ENCODE data around the gene SGMS1.
"Not testable (repeated sequence)": the region's sequence is repeated elsewhere in the genome, so short reads cannot be mapped to it uniquely, and the experiment has no call there.

DNA sequence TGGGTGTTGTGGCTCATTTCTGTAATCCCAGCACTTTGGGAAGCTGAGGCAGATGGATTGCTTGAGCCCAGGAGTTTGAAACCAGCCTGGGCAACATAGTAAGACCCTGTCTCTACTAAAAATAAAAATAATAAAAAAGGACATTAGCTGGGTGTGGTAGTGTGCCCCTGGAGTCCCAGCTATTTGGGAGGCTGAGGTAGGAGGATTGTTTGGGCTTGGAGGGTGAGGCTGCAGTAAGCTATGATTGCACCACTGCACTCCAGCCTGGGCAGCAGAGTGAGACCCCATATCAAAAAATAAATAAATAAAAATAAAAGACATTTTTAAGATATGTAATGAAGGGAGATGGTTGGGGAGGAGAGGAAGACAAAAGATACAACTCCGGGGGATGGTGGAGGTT lies 23.6 kb upstream of the SGMS1 start:
- TF ChIP-seq POLR2AphosphoS5 (IDR thresholded peaks at IDR 0.05); EP300 (conservative IDR thresholded peaks at IDR 0.05; ENCODE audit: poor library complexity, severe bottlenecking); SMC3 (conservative IDR thresholded peaks at IDR 0.05; ENCODE audit: poor library complexity): not testable (repeated sequence)
- TF ChIP-seq, protein P1, sequence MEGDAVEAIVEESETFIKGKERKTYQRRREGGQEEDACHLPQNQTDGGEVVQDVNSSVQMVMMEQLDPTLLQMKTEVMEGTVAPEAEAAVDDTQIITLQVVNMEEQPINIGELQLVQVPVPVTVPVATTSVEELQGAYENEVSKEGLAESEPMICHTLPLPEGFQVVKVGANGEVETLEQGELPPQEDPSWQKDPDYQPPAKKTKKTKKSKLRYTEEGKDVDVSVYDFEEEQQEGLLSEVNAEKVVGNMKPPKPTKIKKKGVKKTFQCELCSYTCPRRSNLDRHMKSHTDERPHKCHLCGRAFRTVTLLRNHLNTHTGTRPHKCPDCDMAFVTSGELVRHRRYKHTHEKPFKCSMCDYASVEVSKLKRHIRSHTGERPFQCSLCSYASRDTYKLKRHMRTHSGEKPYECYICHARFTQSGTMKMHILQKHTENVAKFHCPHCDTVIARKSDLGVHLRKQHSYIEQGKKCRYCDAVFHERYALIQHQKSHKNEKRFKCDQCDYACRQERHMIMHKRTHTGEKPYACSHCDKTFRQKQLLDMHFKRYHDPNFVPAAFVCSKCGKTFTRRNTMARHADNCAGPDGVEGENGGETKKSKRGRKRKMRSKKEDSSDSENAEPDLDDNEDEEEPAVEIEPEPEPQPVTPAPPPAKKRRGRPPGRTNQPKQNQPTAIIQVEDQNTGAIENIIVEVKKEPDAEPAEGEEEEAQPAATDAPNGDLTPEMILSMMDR (IDR thresholded peaks at IDR 0.05; ENCODE audit: poor library complexity, severe bottlenecking): not testable (repeated sequence)

Data from neural cell (in vitro differentiated cells).